Retina (tissue), 1 donor: ENCODE measurements around the gene PDZRN4.

ENCODE experiments used
- DNase-seq: peaks from one replicate; pipeline ENCODE4 v3.0.0-alpha.2; 2016

Gene PDZRN4

GRCh38 chr12:41365653-41366171 is 177.6 kb downstream of the PDZRN4 start:
- DNase-seq, result peak; percentile 13

GRCh38 chr12:41367726-41368405 is 179.7 kb downstream of the PDZRN4 start:
- DNase-seq, result no peak

- DNase-seq, result no peak
Observed at GRCh38 chr12:41380878-41381277, 192.8 kb downstream of the PDZRN4 start.

GRCh38 chr12:41402801-41403200 is 214.7 kb downstream of the PDZRN4 start:
- no peak for DNase-seq

GRCh38 chr12:41407232-41407799 is 219.2 kb downstream of the PDZRN4 start:
- peak; percentile 17 for DNase-seq

GRCh38 chr12:41409628-41410027 is 221.5 kb downstream of the PDZRN4 start:
- no peak for DNase-seq

- no peak for DNase-seq
Observed at GRCh38 chr12:41418586-41418985, 230.5 kb downstream of the PDZRN4 start.

- DNase-seq, result no peak
Observed at GRCh38 chr12:41419131-41419893, 231.2 kb downstream of the PDZRN4 start.

GRCh38 chr12:41424651-41425050 is 236.5 kb downstream of the PDZRN4 start:
- DNase-seq, result no peak

- DNase-seq, result no peak
Observed at GRCh38 chr12:41433460-41433859, 245.3 kb downstream of the PDZRN4 start.

GRCh38 chr12:41436076-41436475 is 248.0 kb downstream of the PDZRN4 start:
- no peak for DNase-seq

GRCh38 chr12:41437563-41437962 is 249.4 kb downstream of the PDZRN4 start:
- peak; percentile 67 for DNase-seq

GRCh38 chr12:41438854-41439541 is 250.9 kb downstream of the PDZRN4 start:
- no peak for DNase-seq

- no peak for DNase-seq
Observed at GRCh38 chr12:41439801-41440200, 251.7 kb downstream of the PDZRN4 start.

- no peak for DNase-seq
Observed at GRCh38 chr12:41441180-41441579, 253.1 kb downstream of the PDZRN4 start.

- DNase-seq, result no peak
Observed at GRCh38 chr12:41442896-41443295, 254.8 kb downstream of the PDZRN4 start.

- DNase-seq, result no peak
Observed at GRCh38 chr12:41443690-41444089, 255.6 kb downstream of the PDZRN4 start.

GRCh38 chr12:41452838-41453407 is 264.8 kb downstream of the PDZRN4 start:
- DNase-seq, result no peak

GRCh38 chr12:41453409-41453808 is 265.3 kb downstream of the PDZRN4 start:
- no peak for DNase-seq

- DNase-seq, result no peak
Observed at GRCh38 chr12:41459111-41459905, 271.2 kb downstream of the PDZRN4 start.

- no peak for DNase-seq
Observed at GRCh38 chr12:41459906-41460214, 271.7 kb downstream of the PDZRN4 start.

GRCh38 chr12:41460906-41461305 is 272.8 kb downstream of the PDZRN4 start:
- no peak for DNase-seq
